T-helper 22 cell (primary cell): ENCODE results near the gene GGA1.

Experiments
- DNase-seq: peaks from one replicate; pipeline ENCODE4 v3.0.0-alpha.2; 2020; ENCODE audit warnings: low read depth

GGA1 gene

DNA sequence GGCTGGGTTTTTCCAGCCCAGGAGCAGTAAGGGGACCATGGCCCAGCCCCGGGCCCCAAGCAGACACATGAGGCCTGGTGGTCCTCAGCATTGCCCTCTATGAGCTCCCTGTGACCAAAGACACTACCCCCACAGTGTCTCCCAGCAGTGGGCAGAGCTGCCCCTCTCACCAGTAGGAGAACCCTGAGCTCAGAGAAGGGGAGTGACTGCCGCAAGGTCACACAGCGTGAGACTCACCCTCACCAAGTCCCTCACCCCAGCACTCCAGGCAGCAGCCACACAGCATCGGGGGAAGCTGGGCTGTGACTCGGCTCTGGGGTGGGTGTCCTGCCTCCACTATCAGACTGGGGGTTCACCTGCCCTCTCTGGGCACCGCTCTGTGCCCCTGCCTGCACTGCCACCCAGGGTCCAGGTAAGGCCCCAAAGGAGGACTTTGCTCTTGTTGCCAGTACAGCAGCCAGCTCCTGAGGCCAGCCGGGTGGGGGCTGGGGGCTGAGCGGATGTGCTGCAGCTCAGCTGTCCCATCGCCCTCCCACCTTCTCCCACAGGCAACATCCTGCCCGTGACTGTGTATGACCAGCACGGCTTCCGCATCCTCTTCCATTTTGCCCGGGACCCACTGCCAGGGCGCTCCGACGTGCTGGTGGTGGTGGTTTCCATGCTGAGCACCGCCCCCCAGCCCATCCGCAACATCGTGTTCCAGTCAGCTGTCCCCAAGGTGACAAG, 23.0 kb downstream of the GGA1 start:
- DNase-seq = no peak

- DNase-seq = no peak
Measured at GRCh38 chr22:37632174-37633088, 23.8 kb downstream of the GGA1 start.

- DNase-seq = no peak
Measured at GRCh38 chr22:37633089-37633624, 24.5 kb downstream of the GGA1 start.

GRCh38 chr22:37633625-37634416, 25.2 kb downstream of the GGA1 start:
- peak; percentile 40 for DNase-seq

DNA sequence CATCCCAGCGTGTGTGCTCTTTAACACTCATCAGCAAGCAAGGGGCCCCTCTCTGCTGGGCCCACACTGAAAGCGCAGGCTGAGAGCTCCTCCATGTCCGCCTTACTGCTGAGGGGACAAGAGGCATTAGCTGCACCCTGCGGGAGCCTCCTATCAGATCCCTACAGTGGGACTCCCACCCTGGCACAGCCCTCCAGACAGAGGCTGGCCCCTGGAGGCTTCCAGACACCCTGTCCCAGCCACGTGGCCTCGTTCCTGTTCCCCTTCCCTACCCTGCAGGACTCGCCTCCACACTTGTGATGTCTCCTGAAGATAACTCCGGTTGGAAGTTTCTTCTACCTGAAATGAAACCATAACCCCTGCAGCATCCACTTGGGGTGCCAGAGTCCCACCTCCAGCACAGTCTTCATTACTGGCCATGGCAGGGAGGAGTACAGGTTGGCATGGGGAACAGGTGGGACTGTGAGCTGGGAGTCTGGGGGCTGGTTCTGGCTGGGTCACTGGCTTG, 25.8 kb downstream of the GGA1 start:
- DNase-seq = no peak

DNA sequence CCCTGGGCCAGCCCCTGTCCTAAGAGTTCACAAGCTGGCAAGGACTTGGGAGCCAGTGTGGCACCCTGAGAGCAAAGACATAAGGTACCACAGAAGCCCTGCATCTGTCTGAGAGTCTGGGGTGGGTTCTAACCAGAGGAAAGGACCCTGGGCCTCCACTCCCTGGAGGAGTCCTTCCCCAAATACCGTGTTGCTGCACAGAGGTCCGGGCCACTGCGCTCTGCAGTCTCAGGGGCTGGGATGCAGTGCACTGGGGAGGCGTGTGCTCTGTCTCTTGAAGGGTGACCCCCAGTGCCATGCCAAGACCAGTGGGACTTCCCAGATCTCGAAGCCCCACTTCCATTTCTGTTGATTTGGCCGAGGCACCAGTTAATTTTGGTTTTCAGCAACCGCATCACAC, 26.5 kb downstream of the GGA1 start:
- no peak for DNase-seq

DNA sequence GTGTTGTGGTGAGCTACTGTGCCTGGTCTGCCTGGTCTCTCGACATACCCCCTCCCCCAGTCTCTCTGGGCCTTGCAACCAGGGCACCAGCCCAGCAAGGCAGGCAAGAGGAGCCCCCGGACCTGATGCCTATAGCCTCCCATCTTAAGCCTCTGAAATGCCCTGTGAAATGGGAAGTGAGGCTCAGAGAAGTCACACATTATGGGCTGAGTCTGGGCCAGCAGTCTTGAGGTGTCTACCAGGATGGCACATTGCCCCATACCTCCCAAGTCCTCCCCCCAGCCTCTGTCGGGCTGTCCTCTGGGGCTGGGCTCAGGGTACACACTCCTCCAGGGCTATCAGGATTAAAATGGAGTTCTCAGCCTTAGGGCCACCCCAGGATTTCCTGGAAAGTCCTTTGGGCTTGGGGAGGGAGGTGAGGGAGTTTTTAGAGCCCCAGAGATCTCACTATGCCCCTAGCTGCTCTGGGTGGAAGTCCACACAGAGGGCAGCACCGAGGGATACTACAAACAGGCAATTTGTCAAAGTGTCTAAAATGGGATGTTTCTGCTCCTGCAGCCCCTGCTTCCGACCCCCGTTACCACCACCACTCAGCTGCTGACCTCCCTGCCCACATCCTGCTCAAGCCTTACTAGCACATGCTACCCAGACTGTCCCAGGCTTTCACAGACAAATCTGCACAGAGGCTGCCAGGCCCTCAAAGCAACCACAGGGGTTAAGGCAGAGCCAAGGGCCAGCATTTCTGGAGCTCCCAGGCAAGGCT, 27.7 kb downstream of the GGA1 start:
- no peak for DNase-seq

DNA sequence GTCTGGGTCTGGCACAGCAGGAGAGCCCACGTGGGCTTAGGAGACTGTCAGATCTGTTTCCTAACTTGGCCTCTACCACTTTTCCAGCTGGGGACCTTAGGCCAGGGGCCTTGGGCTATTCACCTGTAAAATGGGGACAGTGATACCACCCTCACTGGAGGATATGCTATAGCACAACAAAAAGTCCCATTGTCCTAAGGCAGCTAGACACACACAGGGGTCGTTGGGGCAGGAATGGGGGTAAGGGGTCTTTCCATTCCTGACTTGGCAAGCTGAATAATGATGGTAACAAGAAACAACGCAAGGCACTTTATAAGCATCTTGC, 28.3 kb downstream of the GGA1 start:
- DNase-seq = no peak

DNA sequence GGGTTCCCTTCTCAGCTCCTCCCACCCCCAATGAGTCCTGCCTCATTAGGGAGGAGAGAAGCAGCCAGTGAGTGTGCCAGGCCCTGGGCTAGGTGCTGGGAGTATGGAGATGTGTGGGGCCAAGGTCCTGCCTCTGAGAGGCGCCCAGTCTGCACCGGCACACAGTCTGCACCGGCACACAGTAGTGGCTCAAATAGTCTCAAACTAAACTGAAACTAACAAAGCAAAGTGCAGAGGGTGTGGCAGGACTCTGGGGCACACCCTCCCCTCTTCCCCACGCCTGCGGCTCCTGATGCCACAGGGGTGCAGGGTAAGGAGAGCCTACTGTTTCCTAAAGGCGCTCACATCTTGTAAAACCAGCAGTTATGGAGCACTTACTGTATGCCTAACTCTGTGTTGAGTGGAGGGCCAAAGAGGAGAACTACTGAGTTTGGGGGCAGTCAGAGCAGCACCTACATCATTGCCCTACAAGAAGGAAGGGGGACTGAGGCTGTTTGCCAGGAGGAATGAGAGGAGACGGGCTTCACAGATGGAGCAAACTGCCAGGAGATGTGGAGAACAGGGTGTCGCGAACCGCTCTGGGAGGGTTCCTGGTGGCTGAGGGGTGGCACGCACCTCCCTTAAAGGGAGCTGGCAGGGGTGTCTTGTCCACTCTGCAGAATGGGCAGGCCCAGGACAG, 29.9 kb downstream of the GGA1 start:
- DNase-seq = no peak

- peak; percentile 54 for DNase-seq
Measured at GRCh38 chr22:37639070-37639760, 30.6 kb downstream of the GGA1 start, which contains the start of gene SH3BP1. SH3BP1 (plus strand) TSS chr22:37639669; CDS start chr22:37639788, 119 bp downstream.

DNA sequence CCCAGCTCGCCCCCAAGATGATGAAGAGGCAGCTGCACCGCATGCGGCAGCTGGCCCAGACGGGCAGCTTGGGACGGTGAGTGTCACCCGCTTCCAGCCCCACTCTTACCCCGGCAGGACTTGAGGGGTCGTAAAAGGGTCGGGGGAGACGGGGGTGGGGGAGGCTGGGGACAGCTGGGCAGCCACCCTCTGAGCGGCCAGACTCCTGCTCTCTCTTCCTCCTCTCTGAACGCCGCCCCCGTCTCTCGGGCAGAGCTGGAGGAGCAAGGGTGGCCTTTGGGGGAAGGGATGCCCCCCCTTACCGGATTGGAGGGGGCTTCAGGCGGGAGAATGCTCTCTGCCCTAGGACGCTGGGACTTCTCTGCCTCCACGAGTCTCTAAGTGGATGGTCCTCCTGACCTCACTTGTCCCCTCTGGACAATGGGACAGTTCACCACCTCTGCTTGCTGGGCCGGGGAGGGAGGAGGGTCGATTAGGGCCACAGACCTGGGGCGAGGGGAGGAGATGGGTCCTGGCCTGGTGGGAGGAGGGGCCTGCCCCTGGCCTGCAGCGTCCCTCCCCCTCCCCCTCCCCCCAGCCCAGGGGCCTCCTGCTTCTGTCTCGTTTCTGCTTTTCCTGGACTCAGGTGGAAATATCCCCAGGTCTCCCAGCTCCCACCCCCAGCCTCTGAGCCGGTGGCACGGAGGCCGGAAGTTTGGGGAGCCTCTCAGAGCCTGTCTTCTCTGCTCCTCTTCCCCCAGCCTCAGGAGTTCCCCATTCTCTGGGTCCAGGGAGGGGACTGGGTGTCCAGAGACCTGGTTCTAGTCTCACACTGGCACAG, 31.3 kb downstream of the GGA1 start:
- no peak for DNase-seq

DNA sequence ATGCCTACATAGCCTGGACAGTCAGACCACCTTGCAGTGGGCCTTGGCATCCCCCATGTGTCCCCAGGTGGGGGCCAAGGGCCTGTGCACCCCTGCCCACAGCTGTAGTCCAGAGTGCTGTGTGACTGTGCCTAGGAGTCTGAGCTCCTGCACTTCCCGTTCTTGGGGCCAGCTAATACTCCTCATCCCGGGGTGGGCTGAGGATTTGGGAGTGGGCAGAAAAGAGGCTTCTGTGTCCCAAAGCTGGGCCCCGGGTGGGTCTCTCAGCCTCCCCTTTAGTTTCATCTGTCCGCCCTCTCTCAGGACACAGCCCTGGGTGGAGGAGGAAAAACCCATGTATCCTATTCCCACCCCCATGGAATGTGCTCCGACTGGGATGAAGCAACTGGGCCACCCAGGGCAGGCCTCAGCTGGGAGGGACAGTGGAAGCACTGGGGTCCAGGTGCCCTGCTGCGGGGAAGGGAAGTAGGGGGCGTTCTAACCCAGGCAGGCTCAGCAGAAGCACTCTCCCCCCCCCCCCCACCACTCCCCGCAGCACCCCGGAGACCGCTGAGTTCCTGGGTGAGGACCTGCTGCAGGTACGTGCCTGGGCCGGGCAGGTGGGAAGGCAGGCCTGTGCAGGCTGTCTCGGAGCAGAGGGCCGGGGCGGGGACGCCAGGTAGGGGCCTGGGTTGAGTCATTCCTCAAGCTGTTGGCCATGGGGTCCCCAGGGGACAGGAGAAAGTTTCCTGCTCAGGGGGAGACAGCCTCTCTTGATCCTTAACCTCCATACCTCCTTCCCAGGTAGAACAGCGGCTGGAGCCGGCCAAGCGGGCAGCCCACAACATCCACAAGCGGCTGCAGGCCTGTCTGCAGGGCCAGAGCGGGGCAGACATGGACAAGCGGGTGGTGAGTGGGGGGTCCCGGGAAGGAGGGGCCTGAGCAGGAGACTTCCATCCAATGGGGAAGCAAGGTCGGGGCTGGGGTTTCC, 32.2 kb downstream of the GGA1 start:
- DNase-seq = no peak

- DNase-seq = no peak
Measured at GRCh38 chr22:37641561-37641949, 32.9 kb downstream of the GGA1 start.

DNA sequence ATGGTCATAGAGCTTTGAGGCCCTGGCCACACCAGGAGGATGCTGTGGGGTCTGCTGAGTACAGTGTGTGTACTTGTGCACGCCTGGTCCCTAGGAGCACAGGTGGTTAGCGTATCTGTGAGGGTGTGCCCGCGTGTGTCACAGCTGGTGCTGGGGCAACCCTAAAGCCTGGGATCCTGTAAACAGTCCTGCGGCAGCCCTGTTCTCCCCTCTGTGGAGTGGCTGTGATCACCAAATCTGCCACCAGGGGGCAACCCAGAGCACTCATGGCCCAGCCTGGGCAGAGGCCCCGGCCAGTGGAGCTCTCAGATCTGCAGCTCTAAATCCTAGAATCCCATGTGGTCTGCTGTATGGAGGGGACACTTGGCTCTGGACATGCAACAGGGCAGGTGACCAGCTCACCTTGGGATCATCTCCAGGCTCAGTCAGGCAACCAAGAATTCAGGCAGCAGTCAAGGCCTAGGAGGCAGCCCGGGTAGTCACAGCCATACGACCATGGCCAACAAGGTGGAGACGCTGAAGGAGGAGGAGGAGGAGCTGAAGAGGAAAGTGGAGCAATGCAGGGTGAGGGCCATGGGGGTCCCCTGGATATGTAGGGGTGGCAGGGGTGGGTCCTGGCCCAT, 34.7 kb downstream of the GGA1 start:
- peak; percentile 54 for DNase-seq

- DNase-seq = no peak
Measured at GRCh38 chr22:37647317-37647716, 38.7 kb downstream of the GGA1 start.

GRCh38 chr22:37647928-37648327, 39.3 kb downstream of the GGA1 start:
- DNase-seq = no peak

GRCh38 chr22:37650463-37651136, 42.0 kb downstream of the GGA1 start:
- DNase-seq = no peak
